CD1c-positive myeloid dendritic cell (primary cell): ENCODE data around the gene BMP8B.
A peak's percentile ranks its signal among the peaks of the same experiment; 100 is the strongest.
"Not testable (repeated sequence)": the region's sequence is repeated elsewhere in the genome, so short reads cannot be mapped to it uniquely, and the experiment has no call there.

Experiments
- DNase-seq: peaks from one replicate; pipeline ENCODE4 v3.0.0-alpha.2; 2016; ENCODE audit errors: extremely low spot score

Gene BMP8B

DNA sequence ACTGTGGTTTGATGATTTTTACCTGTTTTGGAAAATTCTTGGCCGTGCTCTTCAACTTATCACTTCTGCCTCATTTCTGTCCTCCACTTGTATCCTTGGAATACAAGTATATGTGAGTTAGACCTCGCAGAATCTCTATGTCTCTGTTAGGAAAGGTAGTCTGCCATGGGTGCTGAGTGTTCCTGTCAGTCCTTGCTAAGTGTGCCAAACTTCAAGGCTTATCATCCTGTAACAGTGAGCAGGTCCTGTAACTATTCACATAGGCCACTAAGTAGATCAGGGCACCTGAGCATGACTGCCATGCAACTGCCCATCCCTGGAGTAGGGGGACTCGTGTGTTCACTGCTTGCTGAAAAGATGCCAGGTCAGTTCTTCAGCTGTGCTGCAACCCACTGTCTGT lies 24.2 kb upstream of the BMP8B start:
- no peak for DNase-seq

DNA sequence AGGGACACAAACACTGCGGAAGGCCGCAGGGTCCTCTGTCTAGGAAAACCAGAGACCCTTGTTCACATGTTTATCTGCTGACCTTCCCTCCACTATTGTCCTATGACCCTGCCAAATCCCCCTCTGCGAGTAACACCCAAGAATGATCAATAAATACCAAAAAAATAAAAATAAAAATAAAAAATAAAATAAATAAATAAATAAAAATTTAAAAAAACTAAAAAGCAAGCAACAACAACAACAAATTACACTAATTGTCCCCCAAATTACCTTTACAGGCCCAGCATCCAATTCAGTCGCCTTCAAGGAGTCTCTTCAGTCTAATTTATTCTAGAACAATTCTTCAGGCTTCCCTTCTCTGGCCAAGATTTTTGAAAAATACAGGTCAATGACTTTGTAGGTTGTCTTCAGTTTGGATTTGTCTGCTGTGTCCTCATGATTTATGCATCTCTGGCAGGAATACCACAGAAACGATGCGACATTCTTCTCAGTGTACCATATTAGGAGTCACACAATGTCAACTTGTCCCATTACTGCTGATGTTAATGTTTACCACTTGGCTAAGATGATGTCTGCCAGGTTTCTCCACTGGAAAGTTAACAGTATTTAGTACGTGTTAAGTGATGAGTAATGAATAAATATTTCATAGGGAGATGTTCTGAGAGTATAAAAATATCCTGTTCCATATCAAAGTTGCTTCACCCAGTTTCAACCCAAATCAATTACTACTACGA lies 20.3 kb upstream of the BMP8B start:
- DNase-seq: no peak

DNA sequence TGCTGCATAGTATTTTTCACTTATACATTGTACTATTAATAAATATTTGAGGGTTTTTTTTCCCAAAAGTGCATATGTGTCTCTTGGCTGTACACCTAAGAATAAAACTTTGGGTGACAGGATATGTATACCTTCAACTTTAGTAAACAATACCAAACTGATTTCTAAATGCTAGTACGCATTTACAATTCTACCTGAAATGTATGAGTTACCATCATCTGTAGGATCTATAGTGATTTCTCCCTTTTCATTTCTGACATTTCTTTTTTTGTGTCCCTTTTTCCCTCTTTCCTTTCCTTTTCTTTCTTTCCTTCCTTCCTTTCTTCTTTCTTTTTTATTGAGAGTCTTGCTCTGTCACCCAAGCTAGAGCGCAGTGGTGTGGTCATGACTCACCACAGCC lies 16.7 kb upstream of the BMP8B start:
- no peak for DNase-seq

- no peak for DNase-seq
Measured at GRCh38 chr1:39802496-39803260, 14.0 kb upstream of the BMP8B start.

- no peak for DNase-seq
Measured at GRCh38 chr1:39800471-39800835, 11.8 kb upstream of the BMP8B start.

DNA sequence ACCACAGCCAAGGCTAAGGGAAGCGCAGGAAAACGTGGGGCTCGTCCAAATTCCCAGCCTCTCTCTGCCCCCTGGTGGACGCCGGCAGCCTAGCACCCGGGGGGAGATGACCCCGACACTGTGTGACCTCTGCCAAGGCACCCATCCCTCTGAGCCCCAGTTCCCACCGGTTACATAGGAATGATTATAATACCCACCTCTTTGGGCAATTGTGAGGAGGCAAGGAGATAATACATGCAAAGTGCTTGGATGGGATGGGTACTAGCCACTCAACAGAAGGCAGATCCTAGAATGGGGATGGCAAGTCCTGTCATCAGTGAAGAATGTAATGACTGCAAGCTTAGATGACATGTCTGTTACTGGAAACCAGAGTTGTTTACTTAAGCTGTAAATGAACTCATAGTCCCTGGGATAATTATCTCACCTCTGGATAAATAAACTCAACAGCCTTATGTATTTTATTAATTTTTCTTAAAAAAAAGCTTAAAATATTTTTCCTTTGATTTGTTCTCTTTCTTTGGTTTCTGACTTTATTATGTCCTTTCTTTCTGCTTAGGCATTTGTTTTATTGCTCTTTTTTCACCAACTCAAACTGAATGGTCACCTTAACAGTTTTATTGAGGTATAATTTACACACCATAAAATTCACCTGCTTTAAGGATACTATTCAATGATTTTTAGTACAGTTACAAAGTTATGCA lies 11.3 kb upstream of the BMP8B start:
- DNase-seq: peak; percentile 68

- DNase-seq: peak; percentile 96
Measured at GRCh38 chr1:39798859-39799769, 10.4 kb upstream of the BMP8B start.

DNA sequence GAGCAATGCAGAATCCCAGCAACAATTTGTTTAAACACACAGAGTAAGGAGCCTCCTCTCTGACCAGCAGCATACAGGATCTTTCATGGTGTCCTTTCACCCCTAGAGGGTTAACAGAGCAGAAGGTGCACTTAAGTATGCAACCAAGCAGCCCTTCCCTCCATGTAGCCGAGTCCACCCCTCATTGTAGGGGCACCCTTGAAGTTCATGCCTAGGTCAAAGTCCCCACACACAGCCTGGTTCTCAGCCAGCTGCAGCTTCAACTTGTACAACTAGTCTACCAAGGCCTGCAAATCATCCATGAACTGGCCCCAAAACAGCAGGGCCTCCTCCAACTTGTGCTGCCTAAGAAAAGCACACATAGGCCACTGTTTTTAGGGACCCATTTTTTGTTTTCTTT lies 7.0 kb upstream of the BMP8B start:
- DNase-seq: no peak

GRCh38 chr1:39791838-39792237 lies 3.2 kb upstream of the BMP8B start:
- no peak for DNase-seq

GRCh38 chr1:39789571-39790110 lies 976 bp upstream of the BMP8B start:
- no peak for DNase-seq

GRCh38 chr1:39788426-39788757 lies 273 bp downstream of the BMP8B start:
- no peak for DNase-seq

DNA sequence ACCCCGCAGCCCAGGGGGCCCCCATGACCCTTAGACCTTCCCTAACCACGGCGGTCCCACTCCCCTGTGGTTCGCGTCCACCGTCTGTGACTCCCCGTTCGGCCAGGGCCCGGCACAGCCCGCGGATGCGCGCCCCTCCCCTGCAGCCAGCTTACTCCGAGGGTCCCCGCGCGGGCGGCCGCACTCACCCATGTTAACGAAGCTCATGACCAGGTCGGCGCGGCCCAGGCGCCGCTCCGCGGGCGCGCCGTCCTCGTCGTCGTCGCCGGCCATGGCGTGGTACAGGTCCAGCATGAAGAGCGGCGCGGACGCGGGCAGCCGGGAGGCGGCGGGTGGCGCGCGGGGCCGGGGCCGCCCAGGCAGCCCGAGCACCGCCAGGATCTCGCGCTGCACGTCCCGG lies 701 bp downstream of the BMP8B start:
- not testable (repeated sequence) for DNase-seq

GRCh38 chr1:39787468-39787867 lies 1.2 kb downstream of the BMP8B start:
- DNase-seq: no peak

DNA sequence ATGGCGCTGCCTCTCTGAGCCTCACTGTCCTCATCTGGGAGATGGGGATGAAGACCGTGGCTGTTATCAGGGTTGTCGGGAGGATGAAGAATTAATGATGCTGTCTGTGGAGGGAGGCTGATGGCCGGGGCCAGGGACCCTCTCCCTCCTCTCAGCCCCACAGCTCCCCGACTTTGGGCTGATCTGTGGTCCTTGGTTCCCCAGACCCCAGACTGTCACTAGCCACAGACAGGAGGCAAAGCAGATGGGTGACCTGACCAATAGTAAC lies 1.6 kb downstream of the BMP8B start:
- DNase-seq: not testable (repeated sequence)

DNA sequence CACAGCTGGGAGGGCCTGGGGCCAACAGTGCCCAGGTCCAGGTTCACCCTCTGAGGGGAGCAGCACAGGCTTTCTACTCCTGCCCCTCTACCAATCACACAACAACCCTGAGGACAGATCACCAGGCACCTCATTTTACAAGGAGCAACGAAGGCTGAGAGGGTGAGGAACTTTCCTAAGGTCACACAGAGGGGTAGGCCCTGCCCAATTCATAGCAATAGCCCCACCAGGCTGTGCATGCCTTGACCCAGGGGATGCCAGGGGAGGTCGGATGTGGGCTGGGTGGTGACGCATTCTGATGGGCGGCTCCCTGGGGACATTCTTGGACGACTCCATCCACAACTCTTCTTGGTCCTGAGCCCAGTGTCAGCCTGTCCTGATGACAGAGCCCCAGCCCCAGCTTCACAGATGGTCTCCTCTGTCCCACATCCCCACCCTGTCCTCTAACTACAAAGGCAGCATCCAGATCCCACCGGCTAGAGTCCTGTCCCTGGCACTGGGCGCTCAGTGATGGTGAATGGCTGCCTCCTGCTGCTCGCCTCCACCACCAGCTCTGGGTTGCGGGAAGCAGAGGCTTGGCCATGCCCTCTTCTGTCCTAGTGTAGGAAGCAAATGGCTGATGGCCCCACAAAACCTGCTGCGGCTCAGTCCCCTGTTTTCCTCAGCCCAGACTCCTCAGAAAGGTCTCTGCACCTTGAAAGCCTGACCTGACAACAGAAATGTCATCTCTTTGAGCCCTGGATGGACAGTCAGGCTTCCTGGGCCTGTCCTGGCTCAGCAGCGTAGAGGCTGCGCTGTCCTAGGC lies 2.2 kb downstream of the BMP8B start:
- not testable (repeated sequence) for DNase-seq

DNA sequence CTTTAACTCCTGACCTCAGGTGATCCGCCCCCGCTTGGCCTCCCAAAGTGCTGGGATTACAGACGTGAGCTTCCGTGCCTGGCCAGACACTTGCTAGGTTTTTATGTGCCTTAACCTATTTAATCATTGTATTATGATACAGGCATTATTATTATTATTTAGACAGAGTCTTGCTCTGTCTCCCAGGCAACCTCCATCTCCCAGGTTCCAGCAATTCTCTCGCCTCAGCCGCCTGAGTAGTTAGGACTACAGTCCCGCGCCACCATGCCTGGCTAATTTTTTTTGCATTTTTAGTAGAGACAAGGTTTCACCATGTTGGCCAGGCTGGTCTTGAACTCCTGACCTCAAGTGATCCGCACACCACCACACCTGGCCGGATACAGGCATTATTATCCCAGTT lies 6.0 kb downstream of the BMP8B start:
- DNase-seq: not testable (repeated sequence)

DNA sequence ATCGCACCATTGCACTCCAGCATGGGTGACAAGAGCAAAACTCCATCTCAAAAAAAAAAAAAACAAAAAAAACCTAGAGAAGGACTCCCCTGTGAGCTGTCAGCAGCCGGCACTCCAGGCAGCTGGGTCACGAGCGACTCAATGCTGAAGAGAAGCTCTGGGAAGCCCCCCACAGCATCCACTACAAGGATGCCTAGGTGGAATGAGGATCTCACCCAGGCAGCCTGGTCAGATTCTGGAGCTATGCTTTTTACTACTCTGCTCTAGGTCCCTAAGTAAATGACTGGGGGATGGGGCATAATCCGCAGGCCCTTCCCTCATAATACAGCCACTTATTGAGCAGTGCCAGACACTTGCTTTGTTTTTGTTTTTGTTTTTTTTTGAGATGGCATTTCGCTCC lies 6.6 kb downstream of the BMP8B start:
- DNase-seq: no peak

DNA sequence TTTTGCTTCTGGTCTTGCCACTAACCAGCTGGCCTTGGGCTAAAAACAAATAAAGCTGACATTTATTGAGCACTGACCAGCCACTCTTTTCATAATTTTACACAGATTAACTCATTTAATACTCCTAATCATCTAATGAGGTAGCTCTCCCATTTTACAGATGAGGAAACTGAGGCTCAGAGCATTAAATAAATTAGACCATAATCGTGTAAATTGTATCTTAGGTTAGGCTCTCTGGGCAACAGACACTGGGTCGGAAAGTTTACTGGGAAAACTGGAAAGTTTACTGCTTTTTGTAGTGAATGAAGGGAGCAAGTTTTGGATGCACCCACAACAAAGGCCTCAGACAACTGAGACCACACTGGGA lies 7.3 kb downstream of the BMP8B start:
- no peak for DNase-seq

- no peak for DNase-seq
Measured at GRCh38 chr1:39779821-39780220, 8.8 kb downstream of the BMP8B start.

- no peak for DNase-seq
Measured at GRCh38 chr1:39779137-39779536, 9.5 kb downstream of the BMP8B start.

DNA sequence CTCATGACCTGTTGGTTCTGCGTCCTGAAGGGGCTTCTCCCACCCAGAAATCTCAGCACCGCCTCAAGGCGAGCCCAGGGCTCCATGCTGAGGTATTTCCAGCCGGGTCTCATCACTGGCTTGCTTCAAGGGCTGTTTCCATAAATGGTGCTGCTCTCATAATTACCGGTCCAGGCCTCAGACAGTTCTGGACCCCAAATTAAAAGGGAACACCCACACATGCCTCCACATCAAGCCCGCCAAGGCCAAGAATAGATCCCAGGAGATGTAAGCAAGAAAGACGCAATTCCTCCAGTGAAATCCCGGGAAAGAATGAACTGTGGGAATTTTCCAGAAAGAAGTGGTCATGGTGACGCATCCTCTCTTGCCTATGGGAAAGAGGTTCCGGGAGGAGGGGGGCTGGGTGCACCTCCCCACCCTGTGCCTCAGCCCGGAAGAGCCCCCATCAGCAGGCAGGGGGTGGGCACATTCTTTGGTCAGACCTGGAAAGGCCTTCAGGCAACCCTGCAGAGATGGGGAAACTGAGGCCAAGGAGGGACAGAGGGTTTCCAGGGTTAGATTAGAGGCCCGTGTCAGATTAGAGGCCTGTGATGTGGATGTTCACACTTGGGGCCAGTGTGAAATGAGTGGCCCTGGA lies 10.1 kb downstream of the BMP8B start:
- not testable (repeated sequence) for DNase-seq
